ENCODE data around the gene AUTS2.

- no peak for TF ChIP-seq CTCF (IDR thresholded peaks at IDR 0.05)
- no peak for TF ChIP-seq POLR2AphosphoS5 (IDR thresholded peaks at IDR 0.05; ENCODE audit: insufficient read depth in 1 of 2, low read depth in 1 of 2)
- TF ChIP-seq POLR2A (IDR thresholded peaks at IDR 0.05), result no peak
Observed at GRCh38 chr7:69657985-69658384, 59.7 kb downstream of the AUTS2 start.

Measured in vagina (tissue), 2 donors.